ENCODE measurements around the gene ACSL1.

ACSL1 gene

GRCh38 chr4:184732126-184732525, 93.6 kb downstream of the ACSL1 start:
- no peak for TF ChIP-seq ZFX (IDR thresholded peaks at IDR 0.05; ENCODE audit: borderline replicate concordance)
- TF ChIP-seq CTCF (IDR thresholded peaks at IDR 0.05), result no peak
- no peak overlapping the region; the same call in 1 of the 2 replicates for H3K27ac ChIP-seq

DNA sequence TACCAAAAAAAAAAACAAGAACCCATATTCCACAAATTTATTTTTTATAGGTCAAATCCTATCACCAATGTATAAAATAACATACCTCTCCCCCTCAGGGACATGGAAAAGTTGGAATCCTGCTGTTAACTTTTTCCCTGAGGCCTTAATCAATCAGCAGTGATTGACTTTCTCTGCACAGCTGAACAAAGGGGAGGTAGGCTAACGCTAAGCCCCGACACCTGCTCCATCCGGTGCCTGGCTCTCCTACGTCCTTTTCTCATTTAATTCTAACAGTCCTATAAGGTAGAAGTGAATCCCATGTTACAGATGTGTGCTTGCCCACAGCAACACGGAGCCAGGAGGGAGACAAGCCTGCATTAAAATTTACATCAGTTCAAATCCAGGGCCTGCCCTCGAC, 94.7 kb downstream of the ACSL1 start:
- no peak overlapping the region for H3K27ac ChIP-seq
- TF ChIP-seq ZFX (IDR thresholded peaks at IDR 0.05; ENCODE audit: borderline replicate concordance), result no peak
- TF ChIP-seq CTCF (IDR thresholded peaks at IDR 0.05), result no peak

- H3K27ac ChIP-seq, result no peak overlapping the region
- TF ChIP-seq ZFX (IDR thresholded peaks at IDR 0.05; ENCODE audit: borderline replicate concordance) (no peak), CTCF (IDR thresholded peaks at IDR 0.05) (no peak)
Measured at GRCh38 chr4:184729946-184730345, 95.8 kb downstream of the ACSL1 start.

DNA sequence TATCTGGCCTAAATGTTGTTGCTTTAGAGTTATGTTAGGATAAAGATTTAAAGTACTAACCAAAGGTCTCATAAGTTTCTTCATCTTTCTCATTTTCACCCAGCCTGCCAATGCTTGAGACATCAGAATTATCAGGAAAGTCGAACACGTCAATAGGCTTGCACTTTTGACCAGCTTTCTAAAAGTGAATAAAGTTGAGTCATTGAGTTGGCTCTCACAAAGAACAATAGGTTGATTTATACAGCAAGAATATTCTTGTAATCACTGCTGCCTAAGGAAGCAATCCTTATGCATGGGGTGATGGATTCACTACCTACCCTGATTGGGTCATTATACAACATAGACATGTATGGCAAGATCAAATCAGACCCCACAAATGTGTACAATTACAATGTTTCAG, 96.9 kb downstream of the ACSL1 start:
- no peak for TF ChIP-seq CTCF (IDR thresholded peaks at IDR 0.05)
- TF ChIP-seq ZFX (IDR thresholded peaks at IDR 0.05; ENCODE audit: borderline replicate concordance), result no peak
- no peak overlapping the region for H3K27ac ChIP-seq

DNA sequence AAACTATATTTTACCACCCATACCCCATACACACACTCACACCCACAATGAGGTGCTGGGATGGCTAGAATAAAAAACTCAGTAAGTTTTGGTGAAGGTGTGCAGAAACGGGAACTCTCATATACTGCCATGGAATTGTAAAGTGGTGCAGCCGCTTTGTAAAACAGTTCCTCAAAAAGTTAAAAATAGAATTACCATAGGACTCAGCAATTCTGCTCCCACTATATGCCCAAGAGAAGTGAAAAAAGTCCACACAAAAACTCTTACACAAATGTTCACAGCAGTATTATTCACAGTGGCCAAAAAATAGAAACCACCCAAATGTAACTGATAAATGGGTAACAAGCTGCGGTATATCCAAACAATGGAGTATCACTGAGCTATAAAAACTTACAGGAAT, 98.3 kb downstream of the ACSL1 start:
- no peak for TF ChIP-seq CTCF (IDR thresholded peaks at IDR 0.05)
- no peak for TF ChIP-seq ZFX (IDR thresholded peaks at IDR 0.05; ENCODE audit: borderline replicate concordance)
- H3K27ac ChIP-seq, result no peak overlapping the region

GRCh38 chr4:184722798-184723197, 103.0 kb downstream of the ACSL1 start:
- no peak overlapping the region for H3K27ac ChIP-seq
- TF ChIP-seq ZFX (IDR thresholded peaks at IDR 0.05; ENCODE audit: borderline replicate concordance) (no peak), CTCF (IDR thresholded peaks at IDR 0.05) (peak; percentile 24)

DNA sequence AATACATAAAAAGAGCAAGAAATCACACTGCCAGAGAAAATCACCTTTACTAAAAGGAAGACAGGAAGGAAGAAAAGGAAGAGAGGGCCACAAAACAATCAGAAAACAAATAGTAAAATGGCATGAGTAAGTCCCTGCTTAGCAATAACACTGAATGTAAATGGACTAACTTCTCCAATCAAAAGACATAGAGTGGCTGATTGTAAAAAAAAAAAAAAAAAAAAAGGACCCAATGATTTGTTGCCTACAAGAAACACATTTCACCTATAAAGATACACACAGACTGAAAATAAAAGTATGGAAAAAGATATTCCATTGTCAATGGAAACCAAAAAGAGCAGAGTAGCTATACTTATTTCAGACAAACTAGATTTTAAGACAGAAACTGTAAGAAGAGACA, 104.5 kb downstream of the ACSL1 start:
- TF ChIP-seq CTCF (IDR thresholded peaks at IDR 0.05) (no peak), ZFX (IDR thresholded peaks at IDR 0.05; ENCODE audit: borderline replicate concordance) (no peak)
- H3K27ac ChIP-seq, result no peak overlapping the region
